ENCODE data around the gene GLI1.

DNA sequence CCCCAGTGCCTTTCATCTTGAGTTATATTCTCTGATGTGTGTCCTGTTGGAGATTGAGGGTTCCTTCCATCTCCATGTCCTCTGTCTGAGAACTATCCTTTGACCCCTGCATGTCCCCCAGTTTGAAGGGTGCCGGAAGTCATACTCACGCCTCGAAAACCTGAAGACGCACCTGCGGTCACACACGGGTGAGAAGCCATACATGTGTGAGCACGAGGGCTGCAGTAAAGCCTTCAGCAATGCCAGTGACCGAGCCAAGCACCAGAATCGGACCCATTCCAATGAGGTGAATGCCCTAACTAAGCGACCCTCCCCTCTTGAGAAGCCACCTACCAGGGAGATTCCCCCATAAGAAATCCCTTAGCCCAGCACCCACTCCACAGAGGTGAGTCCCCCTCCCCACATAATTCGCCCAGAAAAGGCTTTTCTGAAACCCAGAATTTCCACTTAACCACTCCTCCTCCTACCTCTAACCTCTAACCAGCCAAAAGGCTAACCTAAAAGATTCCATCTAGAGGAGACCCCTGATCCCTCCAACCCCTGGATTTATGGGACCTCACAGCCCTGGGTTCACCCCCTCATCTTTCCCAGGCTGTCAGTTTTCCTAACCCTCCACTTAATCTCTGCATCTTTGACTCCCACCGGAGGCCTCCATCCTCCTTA, 7.8 kb downstream of the GLI1 start:
- no peak for TF ChIP-seq CTCF (IDR thresholded peaks at IDR 0.05; ENCODE audit: borderline replicate concordance, extremely low read depth, low read length, poor library complexity, severe bottlenecking)
- TF ChIP-seq EZH2 (IDR thresholded peaks at IDR 0.05; ENCODE audit: borderline replicate concordance, low read depth, low read length, severe bottlenecking) = no peak
